Diencephalon (tissue), 1 donor: ENCODE measurements around the gene ZBTB12. TPM values are rescaled to one million over a fixed set of nuclear protein-coding genes. Genes with fewer than 3 reads are reported as not detected.

Experiments
- small RNA-seq: library from RNA; depleted of rRNA; stranded (forward); fragments of <200 nt; gene quantifications from one replicate; pipeline ENCODE3, GENCODE V24; 2014
- total RNA-seq: library from RNA; depleted of rRNA; stranded (reverse); fragments of >200 nt; gene quantifications from one replicate; pipeline ENCODE4 v1.2.3, GENCODE V29; 2014

The ZBTB12 gene, protein sequence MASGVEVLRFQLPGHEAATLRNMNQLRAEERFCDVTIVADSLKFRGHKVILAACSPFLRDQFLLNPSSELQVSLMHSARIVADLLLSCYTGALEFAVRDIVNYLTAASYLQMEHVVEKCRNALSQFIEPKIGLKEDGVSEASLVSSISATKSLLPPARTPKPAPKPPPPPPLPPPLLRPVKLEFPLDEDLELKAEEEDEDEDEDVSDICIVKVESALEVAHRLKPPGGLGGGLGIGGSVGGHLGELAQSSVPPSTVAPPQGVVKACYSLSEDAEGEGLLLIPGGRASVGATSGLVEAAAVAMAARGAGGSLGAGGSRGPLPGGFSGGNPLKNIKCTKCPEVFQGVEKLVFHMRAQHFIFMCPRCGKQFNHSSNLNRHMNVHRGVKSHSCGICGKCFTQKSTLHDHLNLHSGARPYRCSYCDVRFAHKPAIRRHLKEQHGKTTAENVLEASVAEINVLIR
- total RNA-seq = 19.4 TPM

DNA sequence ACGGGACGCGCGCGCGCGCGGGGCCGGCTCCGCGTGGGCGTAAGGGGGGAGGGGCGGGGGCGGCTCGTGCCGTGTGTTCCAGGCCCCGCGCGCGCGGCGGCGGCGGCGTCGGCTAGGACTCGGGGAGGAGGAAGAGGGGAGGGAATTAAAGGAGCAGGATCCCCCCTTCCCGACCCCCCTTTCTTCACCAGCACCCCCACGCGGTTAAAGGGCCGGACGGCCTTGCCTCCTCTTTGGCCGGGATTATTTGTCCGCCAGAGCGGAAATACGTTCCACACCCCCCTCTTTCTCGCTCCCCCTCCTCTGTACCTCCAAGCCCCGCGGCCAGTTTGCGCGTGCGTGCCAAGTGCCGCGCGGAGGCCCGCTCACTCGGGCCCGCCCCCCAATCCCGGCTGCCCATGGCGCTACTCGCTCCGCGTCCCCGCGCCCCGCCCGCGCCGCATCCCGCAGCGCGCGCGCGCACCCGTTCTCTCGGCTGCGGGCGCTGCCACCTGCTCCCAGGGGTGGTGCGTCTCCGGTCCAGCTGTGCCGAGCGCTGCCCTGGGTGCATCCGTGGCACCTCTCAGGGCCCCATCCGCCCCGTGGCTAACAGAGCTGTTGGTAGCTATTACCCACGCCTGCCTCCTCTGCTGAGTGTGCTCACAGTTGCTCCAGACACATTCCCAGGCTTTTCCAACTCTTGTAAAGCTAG, at the start of gene ZBTB12:
TSS of gene ZBTB12 (minus strand) at position 134 of the 691 bp plus-strand sequence. CDS start 781 bp downstream, outside the sequence.

DNA sequence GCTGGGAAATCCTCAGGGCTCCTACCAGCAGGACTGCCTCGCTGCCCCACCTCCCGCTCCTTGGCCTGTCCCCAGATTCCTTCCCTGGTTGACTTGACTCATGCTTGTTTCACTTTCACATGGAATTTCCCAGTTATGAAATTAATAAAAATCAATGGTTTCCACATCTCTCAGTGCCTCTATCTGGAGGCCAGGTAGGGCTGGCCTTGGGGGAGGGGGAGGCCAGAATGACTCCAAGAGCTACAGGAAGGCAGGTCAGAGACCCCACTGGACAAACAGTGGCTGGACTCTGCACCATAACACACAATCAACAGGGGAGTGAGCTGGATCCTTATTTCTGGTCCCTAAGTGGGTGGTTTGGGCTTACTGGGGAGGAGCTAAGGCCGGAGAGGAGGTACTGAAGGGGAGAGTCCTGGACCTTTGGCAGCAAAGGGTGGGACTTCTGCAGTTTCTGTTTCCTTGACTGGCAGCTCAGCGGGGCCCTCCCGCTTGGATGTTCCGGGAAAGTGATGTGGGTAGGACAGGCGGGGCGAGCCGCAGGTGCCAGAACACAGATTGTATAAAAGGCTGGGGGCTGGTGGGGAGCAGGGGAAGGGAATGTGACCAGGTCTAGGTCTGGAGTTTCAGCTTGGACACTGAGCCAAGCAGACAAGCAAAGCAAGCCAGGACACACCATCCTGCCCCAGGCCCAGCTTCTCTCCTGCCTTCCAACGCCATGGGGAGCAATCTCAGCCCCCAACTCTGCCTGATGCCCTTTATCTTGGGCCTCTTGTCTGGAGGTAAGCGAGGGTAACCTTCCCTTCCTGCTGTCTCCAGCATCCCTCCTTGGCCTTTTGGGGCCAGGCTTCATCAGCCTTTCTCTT, 43.9 kb upstream of the ZBTB12 start, which contains the start of gene CFB:
TSS of gene CFB (plus strand) at position 589 of the 863 bp plus-strand sequence. CDS start at position 716, 127 bp downstream.

DNA sequence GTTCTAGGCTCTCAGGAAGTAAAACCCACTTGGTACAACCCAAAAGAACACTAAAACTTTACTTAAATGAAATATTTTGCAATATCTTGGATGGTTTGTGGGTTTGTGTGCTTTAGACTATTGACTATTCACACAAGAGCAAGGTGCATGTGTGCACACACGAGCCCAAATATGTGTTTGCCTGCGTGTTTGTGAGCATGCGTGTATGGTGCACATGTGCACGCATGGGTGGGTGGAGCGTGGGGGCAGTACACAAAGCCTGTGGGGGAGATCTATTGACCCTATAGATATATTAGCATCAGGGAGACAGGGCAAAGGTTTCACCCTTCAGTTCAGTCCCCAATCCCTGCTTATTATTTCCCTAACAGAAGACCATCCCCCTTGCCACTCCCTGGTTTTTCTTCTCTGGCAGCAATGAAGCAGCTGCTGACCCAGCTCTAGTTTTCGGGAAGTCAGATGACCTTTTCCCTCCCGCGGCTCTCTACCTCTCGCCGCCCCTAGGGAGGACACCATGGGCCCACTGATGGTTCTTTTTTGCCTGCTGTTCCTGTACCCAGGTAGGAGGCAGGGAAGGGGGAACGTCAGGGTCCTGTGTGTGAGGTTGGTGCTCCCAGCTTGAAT, 25.5 kb upstream of the ZBTB12 start, which contains the start of gene C2:
TSS of gene C2 (plus strand) at position 476 of the 621 bp plus-strand sequence. CDS start at position 512, 36 bp downstream.

DNA sequence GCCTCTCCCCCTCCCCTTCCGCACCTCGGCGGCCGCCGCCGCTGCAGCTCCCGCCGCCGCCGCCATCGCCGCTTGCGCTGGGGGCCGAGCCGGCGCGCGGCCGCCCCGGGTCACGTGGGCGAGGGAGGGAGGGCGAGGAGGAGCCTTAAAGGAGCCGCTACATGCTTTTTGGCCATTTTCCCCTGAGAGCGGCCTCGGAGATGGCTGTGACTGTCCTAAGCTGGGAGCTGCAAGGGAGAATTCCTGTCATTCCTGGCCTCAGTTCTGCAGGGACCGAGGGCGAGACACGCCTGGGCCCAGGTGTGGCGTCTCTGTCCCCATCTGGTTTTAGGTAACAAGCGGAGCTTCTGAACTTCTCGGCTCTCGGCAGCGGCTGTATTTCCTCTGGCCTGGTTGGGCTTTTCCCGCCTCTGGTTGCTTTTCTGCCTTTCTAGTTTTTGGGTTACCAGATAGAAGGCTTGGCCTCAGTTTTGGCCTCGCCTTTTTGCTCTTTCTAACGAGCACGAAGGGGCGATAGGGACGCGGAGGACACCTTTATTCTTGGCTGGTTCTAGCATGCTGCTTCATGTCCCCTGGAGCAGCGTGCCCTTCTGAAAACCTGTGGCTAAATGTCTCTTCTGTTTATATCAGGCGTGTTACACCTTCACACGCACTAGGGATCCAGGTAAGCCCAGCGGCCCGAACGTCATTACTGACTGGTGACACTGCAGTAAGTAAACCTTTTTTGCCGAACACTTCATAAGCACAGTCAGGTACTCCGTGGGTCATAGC, 4.1 kb downstream of the ZBTB12 start, which contains the start of gene EHMT2:
TSS of gene EHMT2 (minus strand) at position 87 of the 771 bp plus-strand sequence. CDS start at position 66, 21 bp downstream.

DNA sequence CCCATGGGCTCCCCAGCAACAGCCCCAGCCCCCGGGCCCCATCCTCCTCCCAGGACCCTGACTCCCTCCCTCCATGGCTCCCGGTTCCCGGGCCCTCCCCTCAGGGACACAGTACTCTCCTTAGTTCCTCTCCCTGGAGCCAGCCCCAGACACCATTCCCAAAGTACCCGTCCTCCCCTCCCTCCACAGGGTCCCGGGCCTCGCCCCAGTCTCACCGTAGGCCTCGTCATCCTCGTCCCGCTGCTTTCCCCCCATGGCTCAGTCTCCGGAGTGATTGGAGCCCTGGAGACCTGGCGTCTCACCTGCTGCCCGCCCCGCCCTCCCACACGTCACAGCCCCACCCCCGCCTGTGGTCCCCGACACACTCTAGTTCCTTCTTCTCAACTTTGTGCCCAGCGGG, 23.2 kb downstream of the ZBTB12 start, which contains the start of gene SLC44A4:
TSS of gene SLC44A4 (minus strand) at position 272 of the 400 bp plus-strand sequence. CDS start at position 255, 17 bp downstream.

DNA sequence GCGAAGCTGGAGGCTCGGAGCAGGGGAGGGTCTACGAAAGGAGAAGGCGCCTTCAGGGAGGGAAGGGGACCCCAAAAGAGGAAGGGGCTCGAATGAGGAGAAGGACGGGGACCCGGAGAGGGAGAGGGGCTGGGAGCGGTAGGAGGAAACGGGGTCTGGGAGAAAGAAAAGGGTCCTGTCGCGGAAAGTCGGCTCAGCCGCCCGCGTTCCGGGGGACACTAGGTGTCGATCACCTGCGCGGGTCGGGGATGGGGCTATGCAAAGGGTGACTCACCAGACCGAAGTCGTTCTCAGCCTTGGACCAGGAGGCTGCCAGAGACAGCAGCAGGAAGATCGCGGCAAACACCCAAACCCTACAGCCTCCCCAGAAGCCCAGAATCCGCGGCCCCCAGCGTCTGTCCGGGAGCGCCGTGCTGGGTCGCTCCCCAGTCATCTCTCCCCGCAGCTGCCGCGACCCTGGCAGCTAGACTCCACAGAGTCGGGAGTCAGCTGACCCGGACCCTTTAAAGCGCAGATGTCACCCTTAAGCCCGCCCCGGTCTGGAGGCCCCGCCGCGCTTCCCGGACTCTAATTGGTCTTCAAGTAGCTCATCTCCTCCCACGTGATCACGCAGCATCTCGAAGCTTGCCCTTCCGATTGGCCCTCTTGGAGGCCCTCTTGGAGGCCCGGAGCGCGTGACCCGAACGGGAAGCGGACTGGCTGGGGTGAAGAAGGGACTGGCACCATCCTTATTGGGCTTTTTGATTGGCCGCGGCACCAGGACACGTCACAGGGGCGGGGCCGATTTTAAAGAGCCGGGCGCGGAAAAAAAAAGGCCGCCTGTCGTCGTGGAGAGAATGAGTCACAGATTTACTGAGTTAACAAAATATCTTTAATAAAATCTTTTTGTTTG, 39.3 kb downstream of the ZBTB12 start, which contains the start of gene NEU1:
TSS of gene NEU1 (minus strand) at position 478 of the 892 bp plus-strand sequence. CDS start at position 433, 45 bp downstream.

Small RNA genes within 50 kb of the gene (small RNA-seq; reads per million reads assigned to genes)
- gene AL645922.1 = not detected

Other genes starting within 250 kb of the ZBTB12 start
- 174 TPM for gene BAG6, start 249.4 kb downstream of the ZBTB12 start, total RNA-seq
- gene APOM, start 246.2 kb downstream of the ZBTB12 start, total RNA-seq = 0.69 TPM
- gene C6orf47, start 241.3 kb downstream of the ZBTB12 start, total RNA-seq = 15.9 TPM
- 12.0 TPM for gene GPANK1, start 237.1 kb downstream of the ZBTB12 start, total RNA-seq
- 70.1 TPM for gene CSNK2B, start 236.0 kb downstream of the ZBTB12 start, total RNA-seq
- 3.7 TPM for gene LY6G5B, start 232.1 kb downstream of the ZBTB12 start, total RNA-seq
- gene LY6G5C, start 221.0 kb downstream of the ZBTB12 start, total RNA-seq = 2.5 TPM
- 47.5 TPM for gene ABHD16A, start 198.8 kb downstream of the ZBTB12 start, total RNA-seq
- not detected for gene LY6G6F, start 195.2 kb downstream of the ZBTB12 start, total RNA-seq
- gene LY6G6D, start 186.7 kb downstream of the ZBTB12 start, total RNA-seq = not detected
- not detected for gene LY6G6C, start 180.3 kb downstream of the ZBTB12 start, total RNA-seq
- not detected for gene MPIG6B, start 178.7 kb downstream of the ZBTB12 start, total RNA-seq
- 86.3 TPM for gene DDAH2, start 172.8 kb downstream of the ZBTB12 start, total RNA-seq
- gene CLIC1, start 165.6 kb downstream of the ZBTB12 start, total RNA-seq = 44.1 TPM
- 8.8 TPM for gene MSH5, start 162.1 kb downstream of the ZBTB12 start, total RNA-seq
- gene SAPCD1, start 139.4 kb downstream of the ZBTB12 start, total RNA-seq = 2.1 TPM
- 0.69 TPM for gene VWA7, start 124.8 kb downstream of the ZBTB12 start, total RNA-seq
- 36.0 TPM for gene VARS1, start 106.3 kb downstream of the ZBTB12 start, total RNA-seq
- 23.3 TPM for gene LSM2, start 95.1 kb downstream of the ZBTB12 start, total RNA-seq
- gene HSPA1L, start 86.8 kb downstream of the ZBTB12 start, total RNA-seq = 8.1 TPM
- 190 TPM for gene HSPA1A, start 86.5 kb downstream of the ZBTB12 start, total RNA-seq
- 176 TPM for gene HSPA1B, start 74.3 kb downstream of the ZBTB12 start, total RNA-seq
- gene NEU1, start 39.3 kb downstream of the ZBTB12 start, total RNA-seq = 18.2 TPM
- not detected for gene SLC44A4, start 23.1 kb downstream of the ZBTB12 start, total RNA-seq
- 78.0 TPM for gene EHMT2, start 4.4 kb downstream of the ZBTB12 start, total RNA-seq
- gene C2, start 25.6 kb upstream of the ZBTB12 start, total RNA-seq = 5.3 TPM
- gene CFB, start 44.0 kb upstream of the ZBTB12 start, total RNA-seq = 3.2 TPM
- 47.5 TPM for gene NELFE, start 56.9 kb upstream of the ZBTB12 start, total RNA-seq
- gene SKIC2, start 57.1 kb upstream of the ZBTB12 start, total RNA-seq = 33.0 TPM
- gene DXO, start 70.1 kb upstream of the ZBTB12 start, total RNA-seq = 8.5 TPM
- 45.9 TPM for gene C4A, start 80.0 kb upstream of the ZBTB12 start, total RNA-seq
- 47.7 TPM for gene C4B, start 112.7 kb upstream of the ZBTB12 start, total RNA-seq
- gene CYP21A2, start 136.3 kb upstream of the ZBTB12 start, total RNA-seq = 0.23 TPM
- gene TNXB, start 207.3 kb upstream of the ZBTB12 start, total RNA-seq = 6.0 TPM
- gene ATF6B, start 226.2 kb upstream of the ZBTB12 start, total RNA-seq = 19.8 TPM
- gene FKBPL, start 228.2 kb upstream of the ZBTB12 start, total RNA-seq = 5.8 TPM
- gene PRRT1, start 249.9 kb upstream of the ZBTB12 start, total RNA-seq = 0.69 TPM